Endothelial cell (in vitro differentiated cells): ENCODE measurements around the gene AKR1C4. TPM values are rescaled to one million over a fixed set of nuclear protein-coding genes. Genes with fewer than 3 reads are reported as not detected.

Experiments
- DNase-seq: peaks from one replicate; pipeline ENCODE4 v3.0.0; 2021; ENCODE audit warnings: low spot score
- H3K27ac Mint-ChIP-seq: one replicate; pipeline ENCODE4 v1.8.0; 2021; ENCODE audit warnings: mixed read lengths, inconsistent platforms; ENCODE audit not compliant: unreplicated experiment
- H3K27me3 Mint-ChIP-seq: one replicate; pipeline ENCODE4 v1.8.0; 2021; ENCODE audit warnings: mild to moderate bottlenecking, moderate library complexity, mixed read lengths, inconsistent platforms; ENCODE audit not compliant: unreplicated experiment
- H3K36me3 Mint-ChIP-seq: one replicate; pipeline ENCODE4 v1.8.0; 2021; ENCODE audit warnings: mild to moderate bottlenecking, low read depth, mixed read lengths, inconsistent platforms; ENCODE audit not compliant: unreplicated experiment
- H3K4me1 Mint-ChIP-seq: one replicate; pipeline ENCODE4 v1.8.0; 2021; ENCODE audit warnings: mild to moderate bottlenecking, mixed read lengths, inconsistent platforms; ENCODE audit not compliant: unreplicated experiment
- H3K4me3 Mint-ChIP-seq: one replicate; pipeline ENCODE4 v1.8.0; 2021; ENCODE audit warnings: mild to moderate bottlenecking, mixed read lengths, inconsistent platforms; ENCODE audit not compliant: unreplicated experiment
- H3K9me3 Mint-ChIP-seq: one replicate; pipeline ENCODE4 v1.8.0; 2021; ENCODE audit warnings: mixed read lengths, inconsistent platforms; ENCODE audit not compliant: unreplicated experiment
- CTCF ChIP-seq: fragments of 200-600 bp; sonication (generic); IDR thresholded peaks from one replicate; pipeline ENCODE4 v1.5.0; 2021; ENCODE audit warnings: antibody characterized with exemption; ENCODE audit not compliant: unreplicated experiment
- total RNA-seq: library from RNA; stranded (reverse); fragmentation: NEBNext Ultra II Directional; extraction: Animal tissue kit (Norgen Biotek cat#: 25700); gene quantifications from one replicate; pipeline ENCODE4 v1.2.1, GENCODE V29; 2021; ENCODE audit not compliant: unreplicated experiment

AKR1C4 gene
- total RNA-seq, 1 donor from 2014 or later, result not detected

- no peaks in the 10 kb centered on the region for H3K9me3 Mint-ChIP-seq
- H3K27ac Mint-ChIP-seq, result no peak overlapping the region
- no peaks in the 10 kb centered on the region for H3K27me3 Mint-ChIP-seq
- no peak overlapping the region for H3K4me3 Mint-ChIP-seq
- no peak for DNase-seq
- H3K36me3 Mint-ChIP-seq, result no peaks in the 10 kb centered on the region
- no peak for TF ChIP-seq CTCF
- H3K4me1 Mint-ChIP-seq, result no peaks in the 10 kb centered on the region
Observed at GRCh38 chr10:5266804-5267203, 70.2 kb downstream of the AKR1C4 start.

GRCh38 chr10:5268234-5268633 is 71.6 kb downstream of the AKR1C4 start:
- H3K4me1 Mint-ChIP-seq, result no peaks in the 10 kb centered on the region
- H3K9me3 Mint-ChIP-seq, result no peaks in the 10 kb centered on the region
- TF ChIP-seq CTCF, result no peak
- DNase-seq, result no peak
- no peak overlapping the region for H3K27ac Mint-ChIP-seq
- H3K27me3 Mint-ChIP-seq, result no peaks in the 10 kb centered on the region
- no peaks in the 10 kb centered on the region for H3K36me3 Mint-ChIP-seq
- no peak overlapping the region for H3K4me3 Mint-ChIP-seq

Other genes with a start within 250 kb of the AKR1C4 start
- gene AKR1C1, start 233.4 kb upstream of the AKR1C4 start, total RNA-seq, result 1.6 TPM
- not detected for gene AKR1C2, start 193.0 kb upstream of the AKR1C4 start, total RNA-seq
- gene AKR1C3, start 102.4 kb upstream of the AKR1C4 start, total RNA-seq, result 2.8 TPM
- gene AKR1C8, start 11.7 kb upstream of the AKR1C4 start, total RNA-seq, result not detected
- not detected for gene UCN3, start 168.1 kb downstream of the AKR1C4 start, total RNA-seq
- gene TUBAL3, start 208.0 kb downstream of the AKR1C4 start, total RNA-seq, result not detected
- 57.7 TPM for gene NET1, start 215.7 kb downstream of the AKR1C4 start, total RNA-seq